Caco-2 (cell line): ENCODE data around the gene MAPK4. TPM values are rescaled to one million over a fixed set of nuclear protein-coding genes. Genes with fewer than 3 reads are reported as not detected.
"Not testable (repeated sequence)": the region's sequence is repeated elsewhere in the genome, so short reads cannot be mapped to it uniquely, and the experiment has no call there.

Experiments used
- BruUV-seq: library from RNA; stranded (reverse); fragments of 400-500 nt; replicated peaks from 2 replicates; lab custom pipeline; 2021; lab: Mats Ljungman, UMichigan
- CTCF ChIA-PET: fragments of 300-600 bp; sonication (Branson Sonifier 250); formaldehyde crosslinking; loops from one replicate; lab custom pipeline; 2022; ENCODE audit warnings: antibody characterized with exemption; lab: Charles Lee
- POLR2A ChIA-PET: fragments of 300-600 bp; sonication (Branson Sonifier 250); formaldehyde crosslinking; loops from one replicate; lab custom pipeline; 2022; ENCODE audit warnings: antibody characterized with exemption; lab: Charles Lee
- DNase-seq, 2 experiments: peaks; one replicate each; pipeline versions ENCODE4 v3.0.0 to v3.0.0-alpha.2; 2020 to 2022
- H3K27me3 ChIP-seq: replicated peaks from 2 replicates; pipeline ENCODE4 v1.6.0; 2011; ENCODE audit warnings: low read length; ENCODE audit not compliant: control insufficient read depth, insufficient read depth
- H3K36me3 ChIP-seq: 2 replicates; pipeline ENCODE4 v1.5.1; 2011; ENCODE audit warnings: low read length; ENCODE audit not compliant: control insufficient read depth, insufficient read depth
- H3K4me1 ChIP-seq: fragments of 250-450 bp; sonication (Bioruptor Pico); 2 replicates; pipeline ENCODE4 v1.5.1; 2020; ENCODE audit warnings: mild to moderate bottlenecking
- H3K4me3 ChIP-seq: 2 replicates; pipeline ENCODE4 v1.5.1; 2011; ENCODE audit warnings: low read depth, mild to moderate bottlenecking, control low read depth, low read length
- H3K9me3 ChIP-seq: fragments of 250-450 bp; sonication (Bioruptor Pico); 2 replicates; pipeline ENCODE4 v1.5.1; 2020; ENCODE audit warnings: mild to moderate bottlenecking, moderate library complexity
- H3K27ac Mint-ChIP-seq: one replicate; pipeline ENCODE4 v1.8.0; 2022; ENCODE audit warnings: mixed read lengths; ENCODE audit not compliant: unreplicated experiment
- H3K27me3 Mint-ChIP-seq: one replicate; pipeline ENCODE4 v1.8.0; 2022; ENCODE audit warnings: mixed read lengths; ENCODE audit not compliant: insufficient read depth, unreplicated experiment
- H3K36me3 Mint-ChIP-seq: one replicate; pipeline ENCODE4 v1.8.0; 2022; ENCODE audit warnings: mild to moderate bottlenecking, mixed read lengths; ENCODE audit not compliant: insufficient read depth, unreplicated experiment
- H3K4me1 Mint-ChIP-seq: one replicate; pipeline ENCODE4 v1.8.0; 2022; ENCODE audit warnings: low read depth, mixed read lengths; ENCODE audit not compliant: unreplicated experiment
- H3K4me3 Mint-ChIP-seq: one replicate; pipeline ENCODE4 v1.8.0; 2022; ENCODE audit warnings: mild to moderate bottlenecking, moderate library complexity, mixed read lengths; ENCODE audit not compliant: unreplicated experiment
- H3K9me3 Mint-ChIP-seq: one replicate; pipeline ENCODE4 v1.8.0; 2022; ENCODE audit warnings: mixed read lengths; ENCODE audit not compliant: unreplicated experiment
- CTCF ChIP-seq, 2 experiments: fragments of 200-600 bp in 1 of 2; IDR thresholded peaks; 1 replicate in 1 of 2; 2 replicates in 1 of 2; pipeline versions ENCODE4 v1.5.1 to v1.8.0; 2011 to 2022; ENCODE audit warnings: antibody characterized with exemption in 1 of 2, control low read depth in 1 of 2, inconsistent platforms in 1 of 2, low read depth in 1 of 2, low read length in 1 of 2, mild to moderate bottlenecking in 1 of 2, moderate library complexity in 1 of 2; ENCODE audit not compliant: insufficient read depth in 1 of 2, severe bottlenecking in 1 of 2, unreplicated experiment in 1 of 2
- intact Hi-C: fragments of 100-400 bp; cut with micrococcal nuclease; formaldehyde crosslinking; loops from one replicate; pipeline ENCODE4 v1.10.0; 2022; ENCODE audit not compliant: unreplicated experiment
- total RNA-seq: library from RNA; stranded (reverse); gene quantifications from 2 replicates; pipeline ENCODE4 v1.2.3, GENCODE V29; 2022

MAPK4 gene
- total RNA-seq, 1 experiment from 2014 or later: 0.88 TPM

GRCh38 chr18:50606609-50607008 is 46.7 kb downstream of the MAPK4 start:
- ChIA-PET POLR2A (no interaction called here), CTCF (no interaction called here)
- no peak for DNase-seq
- Histone ChIP-seq H3K4me1 (peaks cover 9% of the 10 kb centered on the region), H3K9me3 (no peaks in the 10 kb centered on the region), H3K27me3 (no peaks in the 10 kb centered on the region), H3K4me3 (no peak overlapping the region), H3K36me3 (no peaks in the 10 kb centered on the region)
- no peaks in the 10 kb centered on the region for H3K27me3 Mint-ChIP-seq
- H3K9me3 Mint-ChIP-seq: peaks cover 3% of the 10 kb centered on the region
- peaks cover 3% of the 10 kb centered on the region for H3K4me1 Mint-ChIP-seq
- H3K27ac Mint-ChIP-seq: no peak overlapping the region
- intact Hi-C loops: no loop called here
- H3K4me3 Mint-ChIP-seq: no peak overlapping the region
- BruUV-seq: no TSS peak
- no peak for TF ChIP-seq CTCF (IDR thresholded peaks at IDR 0.05; ENCODE audit: insufficient read depth in 1 of 2, low read depth in 1 of 2, low read length in 1 of 2, severe bottlenecking in 1 of 2, unreplicated experiment in 1 of 2)
- no peaks in the 10 kb centered on the region for H3K36me3 Mint-ChIP-seq

GRCh38 chr18:50607378-50607926 is 47.6 kb downstream of the MAPK4 start:
- no peaks in the 10 kb centered on the region for H3K27me3 Mint-ChIP-seq
- no peaks in the 10 kb centered on the region for H3K27me3 ChIP-seq
- BruUV-seq: no TSS peak
- H3K4me3 Mint-ChIP-seq: no peak overlapping the region
- peaks cover 6% of the 10 kb centered on the region for H3K4me1 Mint-ChIP-seq
- ChIA-PET CTCF (no interaction called here), POLR2A (no interaction called here)
- peaks cover 17% of the 10 kb centered on the region for H3K4me1 ChIP-seq
- H3K36me3 Mint-ChIP-seq: no peaks in the 10 kb centered on the region
- no peak for TF ChIP-seq CTCF (IDR thresholded peaks at IDR 0.05; ENCODE audit: insufficient read depth in 1 of 2, low read depth in 1 of 2, low read length in 1 of 2, severe bottlenecking in 1 of 2, unreplicated experiment in 1 of 2)
- intact Hi-C loops: no loop called here
- H3K9me3 ChIP-seq: no peaks in the 10 kb centered on the region
- no peak for DNase-seq
- no peaks in the 10 kb centered on the region for H3K9me3 Mint-ChIP-seq
- H3K4me3 ChIP-seq: no peak overlapping the region
- H3K36me3 ChIP-seq: no peaks in the 10 kb centered on the region
- H3K27ac Mint-ChIP-seq: no peak overlapping the region

GRCh38 chr18:50609171-50609570 is 49.3 kb downstream of the MAPK4 start:
- H3K27ac Mint-ChIP-seq, DNase-seq, H3K36me3 Mint-ChIP-seq, intact Hi-C loops, H3K4me3 ChIP-seq, CTCF ChIA-PET, H3K27me3 ChIP-seq, H3K9me3 Mint-ChIP-seq, H3K36me3 ChIP-seq, POLR2A ChIA-PET, H3K27me3 Mint-ChIP-seq, H3K9me3 ChIP-seq, BruUV-seq, H3K4me1 Mint-ChIP-seq, H3K4me3 Mint-ChIP-seq: not testable (repeated sequence)
- H3K4me1 ChIP-seq: peaks cover 19% of the 10 kb centered on the region

GRCh38 chr18:50610349-50610748 is 50.5 kb downstream of the MAPK4 start:
- H3K4me3 ChIP-seq: no peak overlapping the region
- no peak for DNase-seq
- ChIA-PET POLR2A (no interaction called here), CTCF (no interaction called here)
- no peaks in the 10 kb centered on the region for H3K36me3 Mint-ChIP-seq
- H3K9me3 ChIP-seq: no peaks in the 10 kb centered on the region
- H3K27me3 Mint-ChIP-seq: no peaks in the 10 kb centered on the region
- no peak overlapping the region for H3K27ac Mint-ChIP-seq
- no peak for TF ChIP-seq CTCF (IDR thresholded peaks at IDR 0.05; ENCODE audit: insufficient read depth in 1 of 2, low read depth in 1 of 2, low read length in 1 of 2, severe bottlenecking in 1 of 2, unreplicated experiment in 1 of 2)
- peaks cover 19% of the 10 kb centered on the region for H3K4me1 ChIP-seq
- no TSS peak for BruUV-seq
- H3K36me3 ChIP-seq: no peaks in the 10 kb centered on the region
- H3K27me3 ChIP-seq: no peaks in the 10 kb centered on the region
- H3K4me3 Mint-ChIP-seq: no peak overlapping the region
- intact Hi-C loops: no loop called here
- H3K9me3 Mint-ChIP-seq: no peaks in the 10 kb centered on the region
- peaks cover 6% of the 10 kb centered on the region for H3K4me1 Mint-ChIP-seq
